ENCODE results near the gene ZNF236. TPM values are rescaled to one million over a fixed set of nuclear protein-coding genes. Genes with fewer than 3 reads are reported as not detected.
"Not testable (repeated sequence)": the region's sequence is repeated elsewhere in the genome, so short reads cannot be mapped to it uniquely, and the experiment has no call there.

The ZNF236 gene
- total RNA-seq, 1 experiment from 2014 or later: 27.1 TPM

DNA sequence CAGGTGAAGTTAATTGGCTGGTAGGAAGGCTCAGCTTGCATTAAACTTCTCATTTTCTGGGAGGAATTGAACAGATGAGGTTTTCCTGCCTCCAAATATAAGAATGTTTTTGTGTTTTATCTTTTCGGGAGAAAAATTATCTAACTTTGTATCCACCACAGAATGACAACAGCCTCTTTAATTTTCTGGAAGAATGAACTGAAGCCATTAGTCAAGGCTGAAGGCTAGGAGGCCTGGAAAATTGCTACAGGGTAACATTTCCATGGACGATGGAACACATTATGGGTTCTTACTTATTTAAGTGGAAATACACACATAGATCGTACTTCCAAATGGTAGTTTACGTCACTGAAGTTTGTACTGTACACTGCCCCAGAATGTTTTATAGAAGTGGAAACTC, 28.0 kb upstream of the ZNF236 start:
- no peak overlapping the region for H3K4me3 ChIP-seq (ENCODE audit: low read length)
- no peaks in the 10 kb centered on the region for H4K20me1 ChIP-seq (ENCODE audit: insufficient read depth, low read depth, low read length)

DNA sequence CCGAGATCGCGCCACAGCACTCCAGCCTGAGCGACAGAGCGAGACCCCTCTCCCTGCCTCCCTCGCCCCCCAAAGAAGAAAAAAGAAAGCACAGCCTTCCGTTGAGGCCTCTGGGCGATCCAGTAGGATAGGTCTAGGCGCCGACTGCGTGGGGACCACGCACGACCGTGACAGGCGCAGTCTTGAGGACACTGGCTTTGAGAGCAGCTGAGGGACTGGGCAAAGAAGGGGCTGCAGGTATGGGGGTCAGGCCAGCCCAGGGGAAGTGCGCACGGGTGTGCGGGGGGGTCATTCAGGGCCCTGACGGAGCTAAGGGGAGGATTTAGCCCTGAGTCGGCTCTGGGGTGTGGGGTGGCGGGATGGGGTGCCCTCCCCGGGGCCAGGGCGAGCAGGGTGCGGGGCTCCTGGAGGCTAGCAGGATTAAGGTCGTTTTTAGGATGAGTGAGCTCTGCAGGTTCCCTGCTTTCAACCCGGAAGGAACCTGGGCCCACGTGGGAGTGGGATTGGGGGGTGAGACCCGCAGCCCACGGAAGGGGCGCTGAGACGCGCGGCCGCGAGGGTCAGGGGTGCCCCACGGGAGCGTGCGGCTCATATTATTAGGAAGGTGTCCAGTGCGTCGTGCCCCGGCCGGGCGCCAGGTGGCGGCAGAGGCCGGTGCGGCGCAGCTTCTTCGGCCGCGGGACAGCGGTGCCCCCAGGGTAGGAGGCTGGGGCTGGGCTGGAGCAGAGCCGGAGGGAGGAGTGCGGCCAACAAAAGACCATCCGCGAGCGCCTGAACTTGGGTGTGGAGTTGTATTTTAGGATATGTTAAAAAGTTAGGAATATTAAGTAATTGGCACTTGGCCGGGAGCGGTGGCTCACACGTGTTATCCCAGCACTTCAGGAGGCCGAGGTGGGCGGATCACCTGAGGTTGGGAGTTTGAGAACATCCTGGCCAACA, 20.5 kb upstream of the ZNF236 start:
- H2AFZ ChIP-seq (ENCODE audit: low read length): peak overlapping the region; percentile 24; the same call in 1 of the 2 replicates

More for the DNA sequence above, 28.0 kb upstream of the ZNF236 start:
- H3K4me1 ChIP-seq (ENCODE audit: low read length): no peaks in the 10 kb centered on the region
- H3K4me2 ChIP-seq (ENCODE audit: low read depth, low read length, poor library complexity, severe bottlenecking): no peak overlapping the region
- DNase-seq: no peak
- no peaks in the 10 kb centered on the region for H3K79me2 ChIP-seq (ENCODE audit: low read length)
- no peak overlapping the region for H3K27ac ChIP-seq (ENCODE audit: low read length)
- no peak overlapping the region for H2AFZ ChIP-seq (ENCODE audit: low read length)
- no peaks in the 10 kb centered on the region for H3K9me2 ChIP-seq (replicated peaks; ENCODE audit: insufficient read depth, low read length)
- no peak overlapping the region for H3K9ac ChIP-seq (ENCODE audit: low read length)
- no peaks in the 10 kb centered on the region; the same call in 1 of the 2 replicates for H3K36me3 ChIP-seq (ENCODE audit: insufficient read depth, low read length)
- peaks cover 17% of the 10 kb centered on the region for H3K9me3 ChIP-seq (ENCODE audit: low read length)
- 0 out of 2 replicates have a peak, but pooled peaks cover 5% of the 10 kb centered on the region for H3K27me3 ChIP-seq (ENCODE audit: low read length)

DNA sequence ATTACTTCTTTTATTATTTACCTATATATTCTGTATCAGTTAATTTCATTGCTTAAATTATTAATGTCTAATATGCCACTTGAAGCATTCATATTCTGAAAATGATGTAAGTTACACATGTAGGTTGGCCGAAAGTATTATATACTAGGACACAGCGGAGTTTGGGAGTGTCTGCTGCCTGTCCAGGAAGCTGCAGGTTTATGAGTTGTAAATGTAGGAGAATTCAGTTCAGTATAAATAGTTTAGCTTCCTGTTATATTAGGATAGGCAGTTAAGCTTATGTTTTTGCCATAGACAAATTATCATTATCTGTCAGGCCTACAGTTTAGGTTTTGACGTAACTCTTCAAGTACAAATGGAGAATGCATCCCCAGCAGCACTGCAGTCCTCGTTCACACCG, 18.9 kb upstream of the ZNF236 start:
- H4K20me1 ChIP-seq (ENCODE audit: insufficient read depth, low read depth, low read length): no peaks in the 10 kb centered on the region
- no peaks in the 10 kb centered on the region for H3K79me2 ChIP-seq (ENCODE audit: low read length)
- no peaks in the 10 kb centered on the region for H3K9me2 ChIP-seq (replicated peaks; ENCODE audit: insufficient read depth, low read length)
- no peaks in the 10 kb centered on the region for H3K36me3 ChIP-seq (ENCODE audit: insufficient read depth, low read length)
- no peaks in the 10 kb centered on the region for H3K27me3 ChIP-seq (ENCODE audit: low read length)
- DNase-seq: no peak
- no peaks in the 10 kb centered on the region for H3K9me3 ChIP-seq (ENCODE audit: low read length)
- peak overlapping the region; percentile 78 for H3K4me2 ChIP-seq (ENCODE audit: low read depth, low read length, poor library complexity, severe bottlenecking)
- H3K4me3 ChIP-seq (ENCODE audit: low read length): peak overlapping the region; percentile 57
- H3K4me1 ChIP-seq (ENCODE audit: low read length): peaks cover 23% of the 10 kb centered on the region
- no peak overlapping the region for H3K27ac ChIP-seq (ENCODE audit: low read length)
- H3K9ac ChIP-seq (ENCODE audit: low read length): peak overlapping the region; percentile 53
- H2AFZ ChIP-seq (ENCODE audit: low read length): peak overlapping the region; percentile 87

More for the DNA sequence above, 20.5 kb upstream of the ZNF236 start:
- Histone ChIP-seq H3K9me3 (ENCODE audit: low read length) (no peaks in the 10 kb centered on the region), H3K27ac (ENCODE audit: low read length) (no peak overlapping the region), H3K4me2 (ENCODE audit: low read depth, low read length, poor library complexity, severe bottlenecking) (peak overlapping the region; percentile 62), H3K4me1 (ENCODE audit: low read length) (peaks cover 23% of the 10 kb centered on the region), H3K9me2 (replicated peaks; ENCODE audit: insufficient read depth, low read length) (no peaks in the 10 kb centered on the region), H3K9ac (ENCODE audit: low read length) (peak overlapping the region; percentile 40), H3K79me2 (ENCODE audit: low read length) (no peaks in the 10 kb centered on the region), H3K4me3 (ENCODE audit: low read length) (peak overlapping the region; percentile 46), H3K36me3 (ENCODE audit: insufficient read depth, low read length) (no peaks in the 10 kb centered on the region), H4K20me1 (ENCODE audit: insufficient read depth, low read depth, low read length) (no peaks in the 10 kb centered on the region), H3K27me3 (ENCODE audit: low read length) (no peaks in the 10 kb centered on the region)
- DNase-seq: peak; percentile 88

DNA sequence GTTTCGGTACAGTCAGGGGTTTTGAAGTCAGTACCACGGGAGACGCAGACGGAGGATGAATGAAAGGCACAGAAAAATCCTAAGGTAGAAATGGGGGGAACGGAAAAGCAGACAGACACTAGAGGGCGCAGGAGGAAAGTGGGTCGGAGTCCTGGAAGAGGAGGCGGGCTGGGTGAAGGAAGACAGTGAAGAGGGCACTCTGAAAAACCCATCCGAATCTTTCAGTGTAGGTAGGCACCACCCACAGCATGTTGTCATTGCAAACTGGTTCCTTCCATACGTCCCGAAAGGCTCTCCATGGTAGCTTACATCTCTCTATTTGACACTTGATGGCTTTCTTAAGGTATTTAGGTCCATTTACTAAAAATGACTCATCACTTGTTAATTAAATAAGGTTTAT, 18.5 kb upstream of the ZNF236 start:
- Histone ChIP-seq H2AFZ (ENCODE audit: low read length) (peak overlapping the region; percentile 87), H3K9ac (ENCODE audit: low read length) (peak overlapping the region; percentile 53)

DNA sequence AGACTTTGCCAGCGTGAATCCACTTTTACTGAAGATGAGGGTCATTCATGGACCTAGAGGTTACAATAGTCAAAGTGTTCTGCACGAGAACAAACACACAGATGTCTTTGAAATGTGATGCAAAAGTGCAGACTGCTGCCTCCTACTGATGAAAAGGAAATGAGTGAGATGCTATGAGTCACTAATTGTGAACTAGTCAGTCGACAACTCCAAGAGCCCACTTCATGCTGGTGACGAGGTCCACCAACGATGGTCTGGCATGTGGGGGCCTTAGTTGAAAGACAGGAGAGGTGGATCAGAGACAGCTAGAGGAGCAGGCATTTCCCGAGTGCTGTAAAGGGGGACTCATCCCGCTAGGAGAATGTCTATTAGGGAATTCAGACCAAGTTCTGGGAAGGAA, 17.1 kb upstream of the ZNF236 start:
- no peaks in the 10 kb centered on the region for H3K9me3 ChIP-seq (ENCODE audit: low read length)
- no peaks in the 10 kb centered on the region for H3K36me3 ChIP-seq (ENCODE audit: insufficient read depth, low read length)
- no peaks in the 10 kb centered on the region for H3K9me2 ChIP-seq (replicated peaks; ENCODE audit: insufficient read depth, low read length)
- no peak overlapping the region for H2AFZ ChIP-seq (ENCODE audit: low read length)
- DNase-seq: peak; percentile 76
- H3K4me2 ChIP-seq (ENCODE audit: low read depth, low read length, poor library complexity, severe bottlenecking): no peak overlapping the region
- no peak overlapping the region for H3K4me3 ChIP-seq (ENCODE audit: low read length)
- H3K4me1 ChIP-seq (ENCODE audit: low read length): peaks cover 23% of the 10 kb centered on the region
- H3K9ac ChIP-seq (ENCODE audit: low read length): no peak overlapping the region
- no peak overlapping the region for H3K27ac ChIP-seq (ENCODE audit: low read length)
- no peaks in the 10 kb centered on the region for H3K79me2 ChIP-seq (ENCODE audit: low read length)
- no peaks in the 10 kb centered on the region for H4K20me1 ChIP-seq (ENCODE audit: insufficient read depth, low read depth, low read length)
- H3K27me3 ChIP-seq (ENCODE audit: low read length): no peaks in the 10 kb centered on the region

More for the DNA sequence above, 18.5 kb upstream of the ZNF236 start:
- no peak overlapping the region for H3K27ac ChIP-seq (ENCODE audit: low read length)
- H3K4me2 ChIP-seq (ENCODE audit: low read depth, low read length, poor library complexity, severe bottlenecking): peak overlapping the region; percentile 78
- no peaks in the 10 kb centered on the region for H3K27me3 ChIP-seq (ENCODE audit: low read length)
- H3K9me2 ChIP-seq (replicated peaks; ENCODE audit: insufficient read depth, low read length): no peaks in the 10 kb centered on the region
- H4K20me1 ChIP-seq (ENCODE audit: insufficient read depth, low read depth, low read length): no peaks in the 10 kb centered on the region
- DNase-seq: peak; percentile 94
- no peaks in the 10 kb centered on the region for H3K36me3 ChIP-seq (ENCODE audit: insufficient read depth, low read length)
- no peaks in the 10 kb centered on the region for H3K79me2 ChIP-seq (ENCODE audit: low read length)
- peaks cover 23% of the 10 kb centered on the region for H3K4me1 ChIP-seq (ENCODE audit: low read length)
- peak overlapping the region; percentile 57 for H3K4me3 ChIP-seq (ENCODE audit: low read length)
- H3K9me3 ChIP-seq (ENCODE audit: low read length): no peaks in the 10 kb centered on the region

DNA sequence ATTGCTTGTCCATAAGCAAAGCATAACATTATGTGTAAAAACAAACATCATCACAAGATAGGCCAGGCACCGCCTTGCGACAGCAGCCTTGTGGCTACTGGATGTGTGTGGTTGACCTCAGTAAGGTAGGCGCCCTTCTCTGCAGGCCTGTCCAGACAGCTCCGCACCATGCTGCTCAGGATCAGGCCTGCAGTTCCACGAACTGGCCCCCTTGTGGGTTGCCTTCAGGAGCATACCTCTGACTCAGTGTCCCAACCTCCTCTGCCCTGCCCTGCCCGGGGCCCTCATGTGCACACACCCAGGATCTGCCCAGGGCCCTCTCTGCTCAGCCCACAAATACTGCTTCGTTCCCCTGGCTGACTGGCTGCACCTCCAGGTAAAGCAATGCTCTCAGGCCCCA, 16.1 kb upstream of the ZNF236 start:
- DNase-seq: no peak
- Histone ChIP-seq H3K4me3 (ENCODE audit: low read length) (no peak overlapping the region), H3K4me1 (ENCODE audit: low read length) (peaks cover 23% of the 10 kb centered on the region), H2AFZ (ENCODE audit: low read length) (no peak overlapping the region), H3K79me2 (ENCODE audit: low read length) (no peaks in the 10 kb centered on the region), H3K9me2 (replicated peaks; ENCODE audit: insufficient read depth, low read length) (no peaks in the 10 kb centered on the region), H3K27me3 (ENCODE audit: low read length) (no peaks in the 10 kb centered on the region), H3K27ac (ENCODE audit: low read length) (no peak overlapping the region), H3K36me3 (ENCODE audit: insufficient read depth, low read length) (no peaks in the 10 kb centered on the region), H3K4me2 (ENCODE audit: low read depth, low read length, poor library complexity, severe bottlenecking) (no peak overlapping the region), H3K9ac (ENCODE audit: low read length) (no peak overlapping the region), H3K9me3 (ENCODE audit: low read length) (no peaks in the 10 kb centered on the region), H4K20me1 (ENCODE audit: insufficient read depth, low read depth, low read length) (no peaks in the 10 kb centered on the region)

DNA sequence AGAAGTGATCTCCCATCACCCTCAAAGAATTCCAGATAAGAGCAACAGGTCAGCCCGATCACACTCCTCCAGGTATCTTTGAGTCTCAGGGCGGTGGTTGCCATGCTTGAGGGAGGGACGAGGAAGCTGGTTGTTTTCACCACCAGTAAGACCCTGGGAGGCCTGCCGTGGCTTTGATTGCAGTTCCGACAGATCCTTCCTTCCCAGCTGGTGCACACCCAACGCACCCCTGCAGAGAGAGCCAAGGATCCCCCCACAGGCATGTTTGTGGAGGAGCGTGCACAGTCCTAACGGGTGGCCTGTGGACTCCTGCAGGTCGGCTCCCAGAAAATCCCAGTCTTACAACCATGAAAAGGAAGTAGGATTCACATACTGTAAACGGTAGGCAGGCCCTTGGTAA, 13.8 kb upstream of the ZNF236 start:
- Histone ChIP-seq H3K79me2 (ENCODE audit: low read length) (no peaks in the 10 kb centered on the region), H3K4me2 (ENCODE audit: low read depth, low read length, poor library complexity, severe bottlenecking) (no peak overlapping the region)

DNA sequence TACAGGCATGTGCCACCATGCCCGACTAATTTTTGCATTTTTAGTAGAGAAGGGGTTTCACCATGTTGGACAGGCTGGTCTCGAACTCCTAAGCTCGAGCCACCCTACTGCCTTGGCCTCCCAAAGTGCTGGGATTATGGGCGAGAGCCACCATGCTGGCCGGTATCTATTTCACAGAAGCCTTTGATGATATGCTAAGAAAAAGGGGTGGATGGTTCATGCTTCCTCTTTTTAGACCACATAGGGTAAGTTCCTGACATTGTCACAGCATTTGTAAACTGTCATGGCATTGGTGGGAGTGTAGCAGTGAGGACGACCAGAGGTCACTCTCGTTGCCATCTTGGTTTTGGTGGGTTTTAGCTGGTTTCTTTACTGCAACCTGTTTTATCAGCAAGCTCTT, 10.8 kb upstream of the ZNF236 start:
- H3K27me3 ChIP-seq (ENCODE audit: low read length); H2AFZ ChIP-seq (ENCODE audit: low read length); H3K36me3 ChIP-seq (ENCODE audit: insufficient read depth, low read length); H3K9ac ChIP-seq (ENCODE audit: low read length); H3K9me2 ChIP-seq (replicated peaks; ENCODE audit: insufficient read depth, low read length); H4K20me1 ChIP-seq (ENCODE audit: insufficient read depth, low read depth, low read length); DNase-seq; H3K9me3 ChIP-seq (ENCODE audit: low read length); H3K27ac ChIP-seq (ENCODE audit: low read length); H3K79me2 ChIP-seq (ENCODE audit: low read length); H3K4me3 ChIP-seq (ENCODE audit: low read length); H3K4me1 ChIP-seq (ENCODE audit: low read length); H3K4me2 ChIP-seq (ENCODE audit: low read depth, low read length, poor library complexity, severe bottlenecking): not testable (repeated sequence)

More for the DNA sequence above, 13.8 kb upstream of the ZNF236 start:
- Histone ChIP-seq H3K27ac (ENCODE audit: low read length) (no peak overlapping the region), H3K27me3 (ENCODE audit: low read length) (no peaks in the 10 kb centered on the region), H3K4me1 (ENCODE audit: low read length) (peaks cover 8% of the 10 kb centered on the region), H2AFZ (ENCODE audit: low read length) (no peak overlapping the region), H3K9me3 (ENCODE audit: low read length) (no peaks in the 10 kb centered on the region), H3K36me3 (ENCODE audit: insufficient read depth, low read length) (no peaks in the 10 kb centered on the region), H4K20me1 (ENCODE audit: insufficient read depth, low read depth, low read length) (no peaks in the 10 kb centered on the region), H3K4me3 (ENCODE audit: low read length) (no peak overlapping the region), H3K9ac (ENCODE audit: low read length) (no peak overlapping the region), H3K9me2 (replicated peaks; ENCODE audit: insufficient read depth, low read length) (no peaks in the 10 kb centered on the region)
- no peak for DNase-seq

All from Karpas-422 (cell line).